Measurements from ENCODE around the gene LIFR.
"Not testable (repeated sequence)": the region's sequence is repeated elsewhere in the genome, so short reads cannot be mapped to it uniquely, and the experiment has no call there.

Gene LIFR

DNA sequence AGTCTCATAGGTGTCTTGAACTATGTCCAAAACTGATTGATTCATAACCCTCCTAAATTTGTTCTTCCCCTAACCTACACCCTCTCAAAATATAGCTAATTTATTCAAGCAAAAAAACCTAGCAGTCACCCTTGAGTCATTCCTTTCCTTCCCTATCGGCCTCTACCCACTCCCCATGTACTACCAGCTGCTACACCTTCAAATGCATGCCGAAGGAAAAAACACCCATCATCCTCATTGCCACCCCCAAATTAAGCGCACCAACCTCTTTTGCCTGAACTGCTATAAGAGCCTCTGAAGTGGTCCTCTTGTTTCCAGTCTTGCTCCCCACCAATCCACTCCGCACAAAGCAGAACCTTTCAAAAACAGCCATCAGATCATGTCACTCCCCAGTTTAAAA lies 12.6 kb downstream of the LIFR start:
- DNase-seq, result no peak

DNA sequence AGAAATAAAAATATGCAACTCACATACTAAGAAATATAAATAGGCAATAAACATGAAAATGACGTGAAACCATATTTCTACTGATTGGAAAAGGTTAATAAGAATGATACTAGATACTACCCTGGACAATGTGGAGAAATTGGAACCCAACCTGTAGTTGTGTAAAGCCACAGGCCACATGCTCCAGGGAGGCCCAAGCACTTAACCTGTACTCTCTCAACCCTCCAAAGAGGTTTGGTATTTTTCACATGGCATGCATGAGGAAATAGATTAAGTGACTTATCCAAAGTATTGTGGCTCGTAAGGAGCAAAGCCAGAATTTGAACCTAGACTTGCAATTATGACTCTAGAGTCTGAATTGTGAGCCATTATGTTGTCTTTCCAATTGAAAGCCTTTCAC lies 13.4 kb downstream of the LIFR start:
- no peak for DNase-seq

DNA sequence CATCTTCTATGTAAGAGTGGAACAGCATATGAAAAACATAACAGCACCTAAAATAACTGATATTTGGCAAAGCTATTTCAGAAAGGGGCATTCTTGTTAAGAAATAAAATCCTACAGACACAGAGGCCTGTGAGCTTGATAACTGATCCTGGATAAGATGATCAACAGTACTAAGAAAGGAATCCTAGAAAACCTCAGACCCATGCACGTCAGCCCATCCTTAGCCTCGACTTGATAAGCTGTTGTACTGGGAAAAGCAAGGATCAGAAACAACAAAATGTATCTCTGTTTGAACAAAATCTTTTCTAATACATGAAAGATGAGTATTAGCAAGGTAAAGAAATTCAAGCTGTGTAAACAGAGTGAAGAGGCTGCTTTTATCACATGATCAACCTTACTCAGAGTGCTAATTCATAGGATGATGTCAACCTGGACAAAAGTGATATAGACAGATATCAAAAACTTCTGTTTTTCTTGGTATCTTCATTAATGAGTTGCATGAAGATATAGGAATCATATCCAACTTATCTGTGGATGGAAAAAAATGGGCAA lies 15.2 kb downstream of the LIFR start:
- no peak for DNase-seq

DNA sequence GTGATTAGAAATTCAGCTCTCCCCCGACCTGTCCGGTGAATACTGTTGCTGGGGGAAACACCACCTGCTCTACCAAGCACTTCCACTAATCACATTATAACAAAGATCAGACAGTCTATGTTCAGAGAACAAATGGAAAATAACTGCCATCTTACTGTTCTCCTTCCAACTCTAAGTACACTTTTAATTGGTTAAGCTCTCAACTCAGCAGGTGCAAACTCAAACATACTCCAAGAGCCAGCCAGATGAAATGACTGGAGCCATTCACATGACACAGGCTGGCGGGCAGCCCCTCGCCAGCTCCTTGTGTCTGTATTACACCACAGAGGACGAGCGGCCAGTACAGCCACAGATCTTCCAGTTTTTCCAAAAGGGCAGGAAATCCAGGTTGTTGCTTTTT lies 16.1 kb downstream of the LIFR start:
- no peak for DNase-seq

DNA sequence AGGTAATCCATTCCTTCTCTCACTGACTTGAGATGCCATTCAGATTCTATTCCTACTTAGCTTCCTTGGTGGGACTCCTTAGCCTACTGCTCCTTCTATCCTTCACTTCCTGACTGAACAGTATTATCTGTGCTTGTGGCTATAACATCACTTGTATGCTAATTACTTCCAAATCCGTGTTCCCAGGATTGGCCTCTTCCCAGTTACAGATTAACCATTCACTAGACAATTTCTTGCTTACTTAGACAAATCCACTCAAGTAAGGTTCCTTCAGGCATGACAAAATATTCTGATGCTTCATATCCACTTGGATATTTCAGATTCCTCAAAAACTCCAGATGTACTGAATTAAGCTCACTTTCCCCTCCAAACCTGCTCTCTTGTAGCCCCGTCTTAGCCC lies 18.3 kb downstream of the LIFR start:
- no peak for DNase-seq

DNA sequence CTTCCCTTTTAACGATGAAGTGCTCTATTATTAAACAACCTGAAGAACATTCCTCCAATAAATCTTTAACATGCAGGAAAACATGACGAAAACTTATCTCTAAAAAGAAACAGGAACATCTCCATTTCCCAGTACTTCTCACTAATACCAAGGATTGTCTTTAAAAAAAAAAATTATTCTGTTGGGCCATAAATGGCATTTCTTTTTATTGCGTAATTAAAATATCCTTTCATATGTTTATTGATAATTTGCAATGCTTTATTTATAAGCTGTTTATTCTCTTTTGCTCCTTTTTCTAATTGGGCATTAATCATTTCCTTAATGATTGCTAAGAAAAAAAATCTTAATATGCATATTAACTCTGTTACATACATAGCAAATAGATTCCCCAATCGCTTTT lies 18.9 kb downstream of the LIFR start:
- no peak for DNase-seq

DNA sequence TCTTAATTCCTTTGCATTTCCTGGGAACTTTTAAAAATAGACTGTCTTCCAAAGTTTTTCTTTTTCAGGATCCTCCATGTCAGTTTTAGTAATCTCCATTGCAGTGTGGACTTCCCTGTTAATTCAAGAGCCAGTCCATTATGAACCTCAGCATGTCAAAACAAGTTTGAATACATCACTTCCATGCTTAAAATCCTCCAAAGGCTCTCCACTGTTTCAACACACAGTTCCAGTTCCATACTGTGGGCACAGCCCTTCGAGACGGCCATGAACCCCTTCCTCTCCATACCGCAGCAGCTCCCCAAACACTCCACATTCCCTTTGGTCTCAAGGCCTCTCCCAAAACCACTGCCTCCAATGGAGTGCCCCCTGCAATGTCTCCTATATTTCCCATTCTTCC lies 19.5 kb downstream of the LIFR start:
- DNase-seq, result no peak

DNA sequence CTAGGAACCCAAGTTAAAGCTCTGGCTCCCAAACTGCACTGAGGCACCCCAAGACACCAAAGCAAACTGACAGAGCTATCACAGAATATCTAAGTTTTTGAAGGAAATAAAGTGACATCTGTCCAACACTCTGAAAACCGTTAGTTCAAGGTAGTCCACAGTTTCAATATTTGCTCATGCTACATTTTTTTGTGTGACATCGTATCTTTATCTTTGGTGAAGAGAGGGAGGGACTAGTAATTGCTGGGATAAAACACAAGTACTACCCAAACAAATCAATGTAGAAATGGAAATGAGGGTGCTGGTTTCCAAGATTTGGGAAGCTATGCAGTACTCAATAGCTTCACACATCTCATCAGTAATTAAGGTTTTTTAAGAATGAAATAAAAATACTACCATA lies 20.6 kb downstream of the LIFR start:
- DNase-seq, result no peak

DNA sequence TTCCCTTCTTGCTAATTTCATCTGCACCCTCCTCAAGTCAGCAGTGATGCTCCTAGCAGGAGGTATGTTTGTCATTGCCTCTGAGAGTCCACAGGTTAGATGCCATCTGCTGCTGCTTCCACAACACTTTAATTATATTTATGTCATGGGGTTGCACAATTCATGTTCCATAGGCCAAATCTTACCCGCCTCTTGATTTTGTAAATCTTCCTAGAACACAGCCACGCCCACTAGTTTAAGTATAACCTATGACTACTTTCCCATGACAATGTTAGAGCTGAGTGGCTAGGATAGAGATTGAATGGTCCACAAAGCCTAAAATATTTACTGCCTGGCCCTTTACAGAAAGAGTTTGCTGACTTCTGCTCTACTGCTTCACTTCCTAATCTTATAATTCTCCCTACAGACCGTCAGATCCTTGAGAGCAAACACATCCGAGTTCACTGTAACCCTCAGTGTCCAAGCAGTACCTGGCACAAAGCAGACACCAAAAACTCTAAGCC lies 21.1 kb downstream of the LIFR start:
- DNase-seq, result no peak

DNA sequence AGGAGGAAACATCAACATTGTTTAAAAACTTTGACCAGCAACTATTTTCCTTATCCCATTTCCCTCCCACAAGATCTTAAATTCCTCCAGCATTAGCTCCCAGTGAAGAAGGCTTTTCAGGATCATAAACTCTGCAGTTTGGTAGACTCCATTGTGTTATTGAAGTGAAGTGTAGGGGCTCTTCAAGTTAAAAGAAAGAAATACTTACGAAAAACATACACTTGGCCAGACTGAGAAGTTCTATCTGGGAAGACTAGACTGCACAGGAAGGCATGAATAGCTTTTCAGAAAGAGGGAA lies 22.3 kb downstream of the LIFR start:
- no peak for DNase-seq

DNA sequence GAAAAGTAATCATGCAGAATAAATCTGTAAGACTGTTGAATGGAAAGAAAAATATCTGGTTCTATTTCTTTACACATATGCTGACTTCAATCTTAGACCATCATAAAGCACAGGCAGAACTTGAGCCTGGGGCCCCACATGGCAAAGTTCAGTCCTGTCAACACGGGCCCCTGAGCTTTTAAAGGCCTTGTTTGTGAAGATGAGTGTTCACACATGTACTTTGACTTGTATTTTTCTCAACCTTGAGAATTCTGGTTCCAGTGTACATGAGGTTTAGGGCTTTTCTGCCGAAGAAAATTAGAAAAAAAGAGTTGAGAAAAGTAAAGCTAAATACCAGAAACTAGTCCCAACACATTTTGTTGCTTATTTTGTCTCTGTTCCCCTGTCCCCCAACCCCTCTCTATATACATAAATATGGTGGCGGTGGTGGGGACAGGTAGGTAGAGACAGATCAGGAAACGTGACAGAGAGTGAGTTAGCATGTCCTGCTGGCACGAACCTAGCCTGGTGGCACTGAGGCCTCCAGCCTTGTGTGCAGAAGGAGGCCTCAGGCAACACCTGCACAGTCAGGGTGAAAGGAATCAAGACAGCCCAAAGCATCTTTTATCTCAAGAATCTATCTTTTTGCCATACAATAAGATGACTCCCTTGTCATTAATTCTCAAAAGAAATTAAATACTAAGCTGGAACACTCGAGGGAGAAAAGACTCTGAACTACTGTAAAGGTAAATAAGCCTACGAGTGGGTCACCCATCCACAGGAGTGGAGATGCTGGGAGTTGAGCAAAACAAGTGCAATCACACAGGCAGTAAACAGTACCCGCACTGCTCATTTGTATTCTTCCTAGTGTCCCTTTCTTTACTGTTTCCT lies 22.9 kb downstream of the LIFR start:
- DNase-seq, result no peak

DNA sequence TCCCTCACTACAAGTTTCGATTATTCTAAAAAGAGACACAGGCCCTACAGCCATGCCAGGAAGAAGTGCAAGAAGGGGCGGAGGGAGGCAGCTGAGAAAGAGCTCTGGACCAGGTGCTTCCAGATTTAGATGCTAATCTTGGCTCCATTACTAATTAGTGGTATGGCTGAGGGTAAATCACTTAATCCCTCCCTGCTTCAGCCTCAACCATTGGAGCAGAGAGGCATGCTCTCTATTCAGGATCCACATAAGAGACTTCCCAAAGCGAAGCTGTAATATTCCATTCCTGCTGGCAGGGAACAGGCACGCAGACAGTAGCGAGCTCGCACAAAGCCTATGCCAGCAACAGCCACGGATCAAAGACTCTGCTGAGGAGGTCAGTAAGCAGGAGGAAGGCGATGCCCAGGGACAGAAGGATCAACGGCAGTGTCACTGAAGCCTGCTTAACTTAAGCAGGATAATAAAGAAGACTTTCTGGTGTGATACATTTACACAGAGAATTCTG lies 24.2 kb downstream of the LIFR start:
- no peak for DNase-seq

DNA sequence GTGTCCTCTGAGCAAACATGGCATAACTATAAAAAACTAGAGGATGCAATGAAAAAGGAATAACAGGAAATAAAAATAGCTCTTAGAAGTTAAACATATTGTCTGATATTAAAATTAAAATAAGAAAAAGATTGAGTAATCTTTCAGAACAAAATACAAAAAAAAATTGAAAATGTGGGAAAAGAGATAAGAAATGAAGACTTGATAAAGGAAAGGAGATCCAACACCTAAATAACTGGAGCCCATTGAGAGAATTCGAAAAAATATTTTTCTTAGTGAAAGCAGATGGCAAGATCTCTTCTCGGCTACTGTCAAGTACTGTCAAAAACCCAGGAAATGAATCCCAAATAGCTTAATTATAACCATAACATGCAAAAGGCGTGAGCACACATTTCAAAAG lies 24.9 kb downstream of the LIFR start:
- DNase-seq, result no peak

DNA sequence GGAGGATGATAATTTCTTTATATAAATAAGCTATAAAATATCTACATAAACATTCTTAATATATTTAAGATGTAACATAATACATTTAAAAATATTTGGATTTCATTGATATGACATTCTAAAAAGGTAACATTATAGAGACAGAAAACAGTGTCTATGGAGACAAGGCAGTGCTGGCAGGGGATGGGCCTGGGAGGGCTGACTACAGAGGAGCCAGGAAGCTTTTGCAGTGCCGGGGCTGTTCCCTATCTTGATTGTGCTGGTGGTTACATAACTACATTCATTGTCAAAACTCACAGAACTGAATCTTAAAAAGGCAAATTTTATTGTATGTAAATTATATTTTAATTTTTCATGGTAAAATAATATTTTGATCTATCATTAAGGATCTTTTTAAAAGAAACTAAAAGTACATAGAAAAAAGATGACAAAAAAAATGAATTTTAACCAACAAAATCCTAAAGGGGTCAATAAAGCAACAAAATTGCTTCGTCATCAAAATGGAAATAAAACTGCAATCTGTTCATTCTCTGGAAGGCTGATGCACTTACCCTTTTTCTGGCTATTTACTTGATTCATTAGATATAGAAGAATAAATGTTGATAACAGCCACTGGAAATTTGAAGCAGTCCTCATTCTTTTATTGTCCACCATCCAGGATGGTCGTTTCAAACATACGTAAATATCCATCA lies 26.3 kb downstream of the LIFR start:
- DNase-seq, result no peak

DNA sequence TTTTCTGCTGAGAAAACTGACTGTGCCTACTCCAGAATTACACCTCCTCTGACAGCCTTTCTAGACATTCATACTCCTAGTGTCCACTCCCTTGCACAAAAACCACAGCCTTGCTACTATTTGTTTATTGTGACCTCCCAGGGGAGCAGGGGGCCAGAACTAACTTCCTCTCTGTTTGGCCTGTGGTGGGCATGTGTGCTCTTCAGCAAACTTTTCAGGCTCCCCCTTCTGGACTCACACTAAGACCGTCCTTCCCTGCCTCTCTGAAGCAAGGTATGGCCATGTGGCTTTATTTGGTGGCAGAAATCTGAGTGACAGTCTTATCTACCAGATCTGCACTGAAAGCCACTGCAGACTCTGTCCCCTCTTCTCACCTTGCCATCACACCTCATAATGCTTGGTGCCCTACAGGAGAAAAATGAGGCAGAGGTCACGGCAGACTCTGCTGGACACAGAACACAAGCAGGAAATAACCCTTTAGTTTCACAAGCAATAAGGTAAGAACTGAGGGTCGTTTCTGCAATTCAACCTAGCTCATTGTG lies 28.2 kb downstream of the LIFR start:
- no peak for DNase-seq

DNA sequence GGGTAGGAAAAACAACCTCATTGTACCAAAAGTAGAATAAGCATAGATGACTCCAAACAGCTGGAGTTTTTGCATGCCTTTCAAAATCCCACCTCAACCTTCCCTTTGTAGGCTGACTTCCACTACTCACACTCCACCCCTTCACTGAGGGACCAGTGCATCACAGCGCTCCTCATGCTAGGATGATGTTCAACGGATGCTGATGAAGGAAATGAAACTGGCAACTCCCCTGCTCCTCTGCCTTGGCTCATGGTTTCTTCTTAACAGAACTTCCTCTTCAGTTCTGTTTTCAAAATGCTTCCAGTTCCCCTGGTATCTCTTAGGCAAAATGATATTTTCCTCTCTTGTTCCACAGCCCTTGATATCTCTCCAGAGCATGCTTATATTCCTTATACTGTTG lies 29.0 kb downstream of the LIFR start:
- no peak for DNase-seq

DNA sequence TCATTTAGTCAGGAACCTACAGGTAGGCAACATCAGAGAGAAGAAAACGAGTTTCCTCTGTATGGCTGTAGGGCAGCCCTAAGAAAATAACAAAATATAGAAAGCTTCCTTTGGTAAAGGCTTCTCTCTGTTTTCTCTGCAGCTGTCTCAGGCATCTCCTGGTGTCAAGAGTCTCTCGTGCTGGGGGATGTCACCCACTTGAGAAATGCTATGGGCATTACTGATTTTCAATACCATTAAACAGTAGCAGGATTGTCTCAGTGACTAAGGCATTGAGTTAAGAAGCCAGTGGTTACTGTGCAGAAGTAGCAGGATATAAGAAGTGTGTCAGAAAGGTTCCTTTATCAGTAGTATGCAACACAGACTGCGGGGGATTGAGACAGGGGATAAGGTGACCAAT lies 32.4 kb downstream of the LIFR start:
- no peak for DNase-seq

DNA sequence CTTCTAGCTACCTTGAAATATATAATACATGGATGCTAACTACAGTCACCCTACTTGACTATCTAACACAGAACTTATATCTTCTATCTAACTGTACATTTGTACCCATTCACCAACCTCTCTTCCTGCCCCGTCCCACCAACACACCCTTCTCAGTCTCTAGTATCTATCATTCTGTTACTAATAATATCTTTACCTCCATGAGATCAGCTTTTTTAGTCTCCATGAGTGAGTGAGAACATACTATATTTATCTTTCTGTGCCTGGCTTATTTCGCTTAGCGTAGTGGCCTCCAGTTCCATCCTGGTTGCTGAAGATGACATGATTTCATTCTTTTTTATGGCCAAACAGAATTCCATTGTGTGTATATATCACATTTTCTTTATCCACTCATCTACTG lies 37.0 kb downstream of the LIFR start:
- DNase-seq, result no peak

DNA sequence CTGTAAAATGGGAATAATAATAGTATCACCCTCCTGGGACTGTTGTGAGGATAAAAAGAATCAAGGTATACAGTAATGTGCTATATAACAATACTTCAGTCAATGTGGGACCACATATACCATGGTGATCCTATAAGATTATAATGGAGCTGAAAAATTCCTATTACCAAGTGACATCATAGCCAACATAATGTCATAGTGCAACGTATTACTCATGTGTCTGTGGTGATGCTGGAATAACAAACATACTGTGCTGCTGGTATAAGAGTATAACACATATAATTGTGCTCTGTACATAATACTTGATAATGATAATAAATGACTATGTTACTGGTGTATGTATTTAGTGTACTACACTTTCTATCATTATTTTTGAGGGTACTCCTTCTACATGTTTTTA lies 38.1 kb downstream of the LIFR start:
- no peak for DNase-seq

DNA sequence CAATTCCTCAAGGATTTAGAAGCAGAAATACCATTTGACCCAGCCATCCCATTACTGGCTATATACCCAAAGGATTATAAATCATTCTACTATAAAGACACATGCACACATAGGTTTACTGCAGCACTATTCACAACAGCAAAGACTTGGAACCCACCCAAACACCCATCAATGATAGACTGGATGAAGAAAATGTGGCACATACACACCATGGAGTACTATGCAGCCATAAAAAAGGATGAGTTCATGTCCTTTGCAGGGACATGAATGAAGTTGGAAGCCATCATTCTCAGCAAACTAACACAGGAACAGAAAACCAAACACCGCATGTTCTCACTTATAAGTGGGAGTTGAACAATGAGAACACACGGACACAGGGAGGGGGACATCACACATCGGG lies 39.8 kb downstream of the LIFR start:
- DNase-seq, result not testable (repeated sequence)

DNA sequence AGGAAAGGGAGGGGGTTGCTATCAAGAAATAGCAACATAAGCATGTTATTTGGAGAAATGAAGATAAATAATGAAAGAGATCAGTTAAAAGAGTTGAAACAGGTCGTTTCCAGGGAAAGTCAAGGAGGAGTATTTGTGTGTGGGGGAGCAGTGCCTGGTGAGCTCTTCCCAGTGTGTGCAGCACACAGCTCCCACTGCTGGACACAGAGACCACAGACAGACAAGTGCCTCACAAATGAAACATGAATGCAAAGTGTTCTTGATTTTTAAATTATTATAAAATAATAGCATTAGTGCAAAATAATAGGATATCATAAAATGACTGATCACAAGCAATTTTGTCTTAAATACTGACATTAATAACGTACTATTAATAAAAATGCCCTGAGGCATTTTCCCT lies 40.8 kb downstream of the LIFR start:
- no peak for DNase-seq

DNA sequence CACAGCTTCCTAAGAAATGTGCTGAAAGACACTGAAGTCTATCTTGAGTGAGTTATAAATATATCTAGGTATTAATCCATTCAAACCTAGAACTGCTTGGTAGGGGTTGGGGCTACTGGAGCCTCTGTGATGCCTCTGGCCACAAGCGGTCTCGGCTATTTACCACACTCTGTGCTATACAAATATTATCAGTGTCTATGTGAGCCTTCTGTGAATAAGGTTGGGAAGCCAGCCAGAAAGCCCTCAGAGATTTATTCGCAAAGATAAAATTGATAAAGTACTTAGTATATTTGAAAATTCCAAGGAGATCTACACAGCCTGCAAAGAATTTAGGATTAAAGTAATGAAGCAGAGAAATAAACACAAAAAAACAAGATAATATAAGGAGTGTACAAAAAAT lies 41.4 kb downstream of the LIFR start:
- DNase-seq, result no peak

DNA sequence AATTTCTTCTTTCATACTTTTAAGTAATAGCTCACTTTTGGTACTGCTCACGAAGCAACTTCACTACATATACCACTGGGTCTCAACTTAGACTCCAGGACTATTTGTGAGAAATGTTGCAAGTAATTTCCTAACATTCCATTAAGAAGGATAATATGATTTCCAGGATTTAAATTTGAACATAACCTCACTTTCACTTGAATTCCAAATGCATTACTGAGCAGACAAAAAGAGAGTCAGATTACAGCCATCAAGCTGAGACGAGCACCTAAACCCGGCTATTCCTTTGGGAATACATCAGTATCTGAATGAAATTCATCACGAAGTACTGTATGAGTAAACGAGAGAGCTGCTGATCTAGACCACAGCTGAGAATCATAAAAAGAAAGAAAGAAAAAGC lies 47.3 kb downstream of the LIFR start:
- DNase-seq, result no peak

DNA sequence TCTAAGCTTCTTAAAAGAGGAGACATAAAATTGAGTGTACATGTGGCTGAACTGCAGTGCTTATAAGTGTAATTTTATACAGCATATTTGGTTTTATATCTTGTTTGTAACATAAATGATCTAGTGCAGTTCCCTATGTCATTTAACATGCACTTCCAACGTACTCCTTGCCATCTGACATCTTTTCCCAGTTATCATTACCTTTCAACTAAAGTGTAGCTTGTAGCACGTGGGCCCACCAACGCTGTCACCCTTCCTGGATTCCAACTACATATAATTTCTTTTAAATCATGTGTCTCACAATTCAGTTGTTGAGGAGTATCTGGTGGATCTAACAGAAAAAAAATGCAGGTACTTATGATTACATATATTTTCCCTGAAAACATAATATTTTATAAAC lies 50.1 kb downstream of the LIFR start:
- DNase-seq, result no peak

Measured in activated naive CD4-positive, alpha-beta T cell treated with anti-CD3 and anti-CD28 coated beads, Interleukin-2, amount 50 U/mL, for 16 hours (primary cell).